NCI-H1417 treated with DMSO at 0.1 percent for 48 hours (cell line): ENCODE results near the gene TRPV2.

Experiments
- DNase-seq: peaks from one replicate; lab custom pipeline; 2025; lab: John Stamatoyannopoulos, UW

Gene TRPV2

DNA sequence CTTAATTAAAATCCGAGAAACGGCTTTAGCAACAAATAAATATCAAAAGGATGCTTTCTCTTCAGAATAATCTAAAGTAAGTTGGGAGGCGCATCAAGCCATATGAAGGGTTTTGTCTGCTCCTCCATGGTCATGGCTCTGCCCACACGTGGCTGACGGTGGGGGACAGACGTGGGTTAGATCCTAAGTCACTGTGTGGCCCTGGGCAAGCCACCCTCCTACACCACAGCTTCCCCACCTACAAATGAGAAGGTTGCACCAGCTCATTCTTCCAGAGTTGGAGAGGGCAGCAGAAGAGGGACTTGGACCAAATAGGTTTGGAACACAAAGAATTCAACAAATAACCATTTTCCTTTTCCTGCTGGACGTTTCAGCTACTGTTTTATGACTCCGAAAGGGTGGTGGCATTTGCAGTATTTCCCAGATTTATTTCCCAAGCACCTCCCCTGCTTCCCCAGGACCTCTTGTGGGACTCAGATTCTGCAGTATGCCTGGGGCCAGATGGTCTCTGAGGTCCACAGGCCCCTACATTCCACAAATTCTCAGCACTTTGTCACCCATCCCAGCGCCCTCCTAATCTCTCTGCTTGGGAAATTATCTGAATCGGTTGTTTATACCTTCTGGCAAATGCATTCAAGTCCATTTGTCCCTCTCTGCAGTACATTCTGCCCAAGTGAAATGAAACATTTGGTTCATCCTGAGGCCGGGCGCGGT, 58.8 kb downstream of the TRPV2 start:
- no peak for DNase-seq

GRCh38 chr17:16475179-16475704, 59.9 kb downstream of the TRPV2 start:
- no peak for DNase-seq

GRCh38 chr17:16477255-16477654, 61.9 kb downstream of the TRPV2 start:
- DNase-seq: no peak

GRCh38 chr17:16477666-16478065, 62.3 kb downstream of the TRPV2 start:
- DNase-seq: no peak

DNA sequence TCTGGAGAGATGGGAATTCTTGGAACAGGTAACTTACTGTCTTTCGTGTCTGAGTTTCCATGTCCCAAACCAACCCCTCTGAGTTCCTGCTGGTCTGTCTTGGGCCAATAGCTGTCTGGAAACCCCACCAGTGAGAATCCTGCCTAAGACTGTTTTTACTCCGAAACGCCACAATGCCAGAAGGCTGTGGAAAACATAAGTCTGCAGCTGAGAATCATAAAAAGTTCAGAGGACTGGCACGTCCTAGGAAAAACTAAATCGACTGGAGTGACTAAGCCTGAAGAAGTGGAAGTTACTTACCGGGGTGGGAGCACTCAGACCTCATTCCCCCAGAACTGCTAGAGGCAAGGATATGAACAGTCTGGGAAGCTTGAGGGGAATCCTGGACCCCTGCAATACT, 63.3 kb downstream of the TRPV2 start:
- no peak for DNase-seq

DNA sequence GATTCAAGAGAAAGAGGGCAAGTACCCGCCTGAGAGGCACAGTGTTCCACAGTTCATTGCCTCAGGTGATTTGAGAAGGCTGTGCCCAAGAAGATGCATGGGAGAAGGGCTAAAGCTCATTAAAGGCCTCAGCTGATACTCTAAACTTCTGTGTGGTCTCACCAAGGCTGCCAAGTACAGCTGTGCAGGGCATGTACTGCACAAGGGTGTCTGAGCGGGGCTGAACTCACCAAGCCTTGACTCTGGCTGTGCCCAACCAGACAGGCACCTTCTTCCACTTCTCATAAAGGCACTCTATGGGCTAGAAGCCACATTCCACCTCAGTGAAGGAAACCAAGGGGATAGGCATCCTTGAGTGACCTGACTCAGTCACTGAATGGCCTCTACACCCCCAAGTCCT, 63.9 kb downstream of the TRPV2 start:
- no peak for DNase-seq

DNA sequence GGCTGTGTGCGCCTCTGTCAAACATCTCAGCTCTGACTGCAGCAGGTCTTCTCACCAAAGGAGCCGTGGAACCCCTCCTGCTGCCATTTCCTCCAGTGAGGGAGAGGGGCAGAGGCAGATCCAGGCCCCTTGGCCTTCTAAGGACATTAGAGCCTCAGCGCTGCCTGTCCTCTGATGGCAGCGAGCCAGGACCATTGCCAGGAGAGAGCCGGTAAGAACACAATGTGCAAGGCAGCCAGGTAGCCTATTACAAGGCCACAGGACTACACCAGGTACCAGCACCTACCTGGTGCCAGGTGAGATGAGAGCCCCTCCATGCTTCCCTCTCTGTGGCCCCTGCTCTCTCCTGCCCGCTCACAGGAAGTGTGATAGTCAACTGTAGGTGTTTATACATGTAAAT, 65.6 kb downstream of the TRPV2 start:
- no peak for DNase-seq

GRCh38 chr17:16482253-16482652, 66.9 kb downstream of the TRPV2 start:
- DNase-seq: no peak

DNA sequence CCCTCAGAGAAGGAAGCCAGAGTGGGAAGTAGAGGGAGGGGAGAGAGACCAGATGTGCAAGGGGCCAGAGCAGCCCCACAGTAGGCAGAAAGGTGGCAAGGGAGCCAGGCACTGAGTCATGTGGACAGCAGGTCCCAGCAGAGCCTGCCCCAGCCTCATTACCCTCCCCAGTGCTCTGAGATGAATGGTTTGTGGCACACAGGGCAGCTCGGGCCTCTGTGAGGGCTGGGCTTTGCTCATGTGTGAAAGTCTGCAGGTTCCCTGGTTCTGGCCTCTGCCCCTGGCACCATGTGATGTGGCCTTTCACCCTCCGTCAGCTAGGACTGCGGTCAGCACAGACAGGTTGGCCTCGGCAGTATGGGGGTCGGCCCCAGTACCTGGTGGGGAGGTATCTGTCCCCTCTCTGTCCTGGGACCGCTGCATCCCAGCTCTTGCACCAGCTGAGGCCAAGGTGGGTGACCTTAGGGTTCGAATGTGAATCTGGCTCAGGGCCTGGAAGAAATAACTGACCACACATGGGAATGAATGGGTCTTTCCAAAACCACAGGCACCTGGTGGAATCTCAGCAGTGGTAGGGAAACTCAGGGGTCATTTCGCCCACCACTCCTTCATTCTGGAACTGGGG, 67.8 kb downstream of the TRPV2 start:
- DNase-seq: no peak

GRCh38 chr17:16484445-16485175, 69.2 kb downstream of the TRPV2 start:
- no peak for DNase-seq
